WTC11 (cell line): ENCODE data around the gene PPP1R1A. TPM values are rescaled to one million over a fixed set of nuclear protein-coding genes. Genes with fewer than 3 reads are reported as not detected.

Source experiments
- ATAC-seq: fragments of 200-7000 bp; cut with Tn5 transposase; 2 replicates; pipeline ENCODE4 v1.10.0; 2021; ENCODE audit warnings: mild to moderate bottlenecking, moderate library complexity
- CTCF ChIA-PET: fragments of 300-600 bp; sonication (Branson Sonifier 250); formaldehyde crosslinking; loops from one replicate; lab custom pipeline; 2021; ENCODE audit warnings: antibody characterized with exemption; lab: Charles Lee
- POLR2A ChIA-PET: fragments of 350-600 bp; sonication (Branson Sonifier 250); formaldehyde crosslinking; loops from one replicate; lab custom pipeline; 2021; ENCODE audit warnings: antibody characterized with exemption; lab: Charles Lee
- DNase-seq: peaks from one replicate; pipeline ENCODE4 v3.0.0; 2021; ENCODE audit warnings: low spot score
- H3K27ac Mint-ChIP-seq: 2 replicates; pipeline ENCODE4 v1.8.0; 2021; ENCODE audit warnings: mixed read lengths
- H3K27me3 Mint-ChIP-seq: 2 replicates; pipeline ENCODE4 v1.8.0; 2021; ENCODE audit warnings: low read depth, mild to moderate bottlenecking, moderate library complexity, mixed read lengths
- H3K36me3 Mint-ChIP-seq: 2 replicates; pipeline ENCODE4 v1.8.0; 2021; ENCODE audit warnings: mixed read lengths
- H3K4me1 Mint-ChIP-seq: 2 replicates; pipeline ENCODE4 v1.8.0; 2022; ENCODE audit warnings: mixed read lengths
- H3K4me3 Mint-ChIP-seq: 2 replicates; pipeline ENCODE4 v1.8.0; 2021; ENCODE audit warnings: mild to moderate bottlenecking, moderate library complexity, mixed read lengths
- H3K9me3 Mint-ChIP-seq: 2 replicates; pipeline ENCODE4 v1.8.0; 2021; ENCODE audit warnings: mixed read lengths
- ATF6 ChIP-seq: sonication (generic); formaldehyde crosslinking; IDR thresholded peaks from 2 replicates; pipeline ENCODE4 v1.8.1; 2023; ENCODE audit warnings: mild to moderate bottlenecking, missing genetic modification reagents
- CDX4 ChIP-seq: fragments of 250-450 bp; sonication (Bioruptor Pico); IDR thresholded peaks from 2 replicates; pipeline ENCODE4 v1.9.0; 2021; ENCODE audit warnings: moderate library complexity, mild to moderate bottlenecking, inconsistent platforms, borderline replicate concordance
- CREB1 ChIP-seq: sonication (generic); formaldehyde crosslinking; IDR thresholded peaks from 2 replicates; pipeline ENCODE4 v1.8.0; 2023; ENCODE audit warnings: mild to moderate bottlenecking, missing genetic modification reagents
- FOXJ3 ChIP-seq: sonication (generic); formaldehyde crosslinking; IDR thresholded peaks from 2 replicates; pipeline ENCODE4 v1.9.0; 2021; ENCODE audit warnings: missing genetic modification reagents, mild to moderate bottlenecking, borderline replicate concordance
- FOXP4 ChIP-seq: sonication (generic); formaldehyde crosslinking; IDR thresholded peaks from 2 replicates; pipeline ENCODE4 v1.8.0; 2022; ENCODE audit warnings: mild to moderate bottlenecking, missing genetic modification reagents
- GRHL2 ChIP-seq: fragments of 250-450 bp; sonication (Bioruptor Pico); IDR thresholded peaks from 2 replicates; pipeline ENCODE4 v1.8.0; 2022; ENCODE audit warnings: mild to moderate bottlenecking, moderate library complexity; ENCODE audit not compliant: insufficient replicate concordance, severe bottlenecking
- IRF1 ChIP-seq: sonication (generic); formaldehyde crosslinking; IDR thresholded peaks from 2 replicates; pipeline ENCODE4 v1.8.0; 2023; ENCODE audit warnings: missing genetic modification reagents
- JAZF1 ChIP-seq: fragments of 250-450 bp; sonication (Bioruptor Pico); IDR thresholded peaks from 2 replicates; pipeline ENCODE4 v1.9.0; 2021; ENCODE audit warnings: moderate library complexity, mild to moderate bottlenecking, inconsistent platforms
- NFATC4 ChIP-seq: fragments of 250-450 bp; sonication (Bioruptor Pico); IDR thresholded peaks from 2 replicates; pipeline ENCODE4 v1.9.0; 2021; ENCODE audit warnings: mild to moderate bottlenecking
- OVOL2 ChIP-seq: fragments of 250-450 bp; sonication (Bioruptor Pico); IDR thresholded peaks from 2 replicates; pipeline ENCODE4 v1.9.0; 2021; ENCODE audit warnings: mild to moderate bottlenecking, borderline replicate concordance
- PRDM15 ChIP-seq: sonication (generic); formaldehyde crosslinking; IDR thresholded peaks from 2 replicates; pipeline ENCODE4 v1.8.0; 2022; ENCODE audit warnings: missing genetic modification reagents
- PRRX2 ChIP-seq: fragments of 250-450 bp; sonication (Bioruptor Pico); IDR thresholded peaks from 2 replicates; pipeline ENCODE4 v1.8.0; 2021; ENCODE audit warnings: mild to moderate bottlenecking
- SMAD4 ChIP-seq: sonication (generic); formaldehyde crosslinking; IDR thresholded peaks from 2 replicates; pipeline ENCODE4 v1.8.0; 2022; ENCODE audit warnings: mild to moderate bottlenecking, missing genetic modification reagents
- SP1 ChIP-seq: sonication (generic); formaldehyde crosslinking; conservative IDR thresholded peaks from 2 replicates; pipeline ENCODE4 v1.8.1; 2022; ENCODE audit warnings: missing genetic modification reagents
- USF1 ChIP-seq: sonication (generic); formaldehyde crosslinking; IDR thresholded peaks from 2 replicates; pipeline ENCODE4 v1.8.0; 2022; ENCODE audit warnings: mild to moderate bottlenecking, missing genetic modification reagents
- ZNF263 ChIP-seq: sonication (generic); formaldehyde crosslinking; IDR thresholded peaks from 2 replicates; pipeline ENCODE4 v1.8.1; 2022; ENCODE audit warnings: low read depth, mild to moderate bottlenecking, moderate library complexity, missing genetic modification reagents
- total RNA-seq: library from RNA; stranded (reverse); gene quantifications from 3 replicates; pipeline ENCODE4 v1.2.3, GENCODE V29; 2021
- TF ChIP-seq, protein P1 (sequence below): sonication (generic); formaldehyde crosslinking; IDR thresholded peaks from 2 replicates; pipeline ENCODE4 v1.8.1; 2023; ENCODE audit warnings: mild to moderate bottlenecking, missing genetic modification reagents, moderate library complexity
- TF ChIP-seq, protein P2 (sequence below): sonication (generic); formaldehyde crosslinking; conservative IDR thresholded peaks from 2 replicates; pipeline ENCODE4 v1.8.1; 2022; ENCODE audit warnings: mild to moderate bottlenecking, missing genetic modification reagents
- TF ChIP-seq, protein P3 (sequence below): sonication (generic); formaldehyde crosslinking; conservative IDR thresholded peaks from 2 replicates; pipeline ENCODE4 v1.8.1; 2023; ENCODE audit warnings: mild to moderate bottlenecking, low read depth, missing genetic modification reagents, moderate library complexity

Gene PPP1R1A
- total RNA-seq, 1 experiment from 2014 or later, result 13.1 TPM

- TF ChIP-seq CDX4, result no peak
Observed at GRCh38 chr12:54558759-54559158, 29.7 kb downstream of the PPP1R1A start (continued).

DNA sequence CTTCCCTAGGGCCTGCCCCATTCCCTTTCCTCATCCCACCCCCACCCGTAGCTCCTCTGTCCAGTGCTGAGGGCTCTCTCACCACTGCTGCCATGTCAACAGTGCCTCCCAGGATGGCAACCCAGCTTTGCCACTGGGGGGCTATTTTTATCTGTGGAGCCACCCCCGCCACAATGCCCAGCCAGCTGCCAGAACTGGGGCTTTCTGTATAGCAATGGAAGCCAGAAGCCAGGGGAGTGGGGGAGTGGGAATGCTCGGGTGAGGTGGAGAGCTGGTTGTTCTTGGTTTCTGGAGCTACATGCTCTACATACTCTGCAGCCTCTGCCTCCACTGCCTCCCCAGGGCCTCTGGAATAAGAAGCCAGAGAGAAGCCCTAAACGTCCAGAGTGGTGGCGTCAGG, 30.1 kb downstream of the PPP1R1A start:
- TF ChIP-seq IRF1, result no peak
- TF ChIP-seq NFATC4 (CRISPR knock-in tag), result no peak
- no peak for TF ChIP-seq USF1 (CRISPR knock-in tag)
- no peak for TF ChIP-seq JAZF1 (CRISPR knock-in tag)
- TF ChIP-seq FOXJ3 (CRISPR knock-in tag), result no peak
- TF ChIP-seq GRHL2 (CRISPR knock-in tag), result no peak
- TF ChIP-seq PRRX2, result no peak
- no peak for TF ChIP-seq CREB1 (CRISPR knock-in tag)
- TF ChIP-seq SP1 (CRISPR knock-in tag), result no peak
- TF ChIP-seq SMAD4 (CRISPR knock-in tag), result no peak
- no peak for TF ChIP-seq ZNF263 (CRISPR knock-in tag)
- no peak for TF ChIP-seq PRDM15 (CRISPR knock-in tag)
- no peak for TF ChIP-seq OVOL2 (CRISPR knock-in tag)
- TF ChIP-seq, protein P1, sequence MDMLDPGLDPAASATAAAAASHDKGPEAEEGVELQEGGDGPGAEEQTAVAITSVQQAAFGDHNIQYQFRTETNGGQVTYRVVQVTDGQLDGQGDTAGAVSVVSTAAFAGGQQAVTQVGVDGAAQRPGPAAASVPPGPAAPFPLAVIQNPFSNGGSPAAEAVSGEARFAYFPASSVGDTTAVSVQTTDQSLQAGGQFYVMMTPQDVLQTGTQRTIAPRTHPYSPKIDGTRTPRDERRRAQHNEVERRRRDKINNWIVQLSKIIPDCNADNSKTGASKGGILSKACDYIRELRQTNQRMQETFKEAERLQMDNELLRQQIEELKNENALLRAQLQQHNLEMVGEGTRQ, result no peak
- TF ChIP-seq, protein P2, sequence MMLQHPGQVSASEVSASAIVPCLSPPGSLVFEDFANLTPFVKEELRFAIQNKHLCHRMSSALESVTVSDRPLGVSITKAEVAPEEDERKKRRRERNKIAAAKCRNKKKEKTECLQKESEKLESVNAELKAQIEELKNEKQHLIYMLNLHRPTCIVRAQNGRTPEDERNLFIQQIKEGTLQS, result no peak
- no peak for TF ChIP-seq ATF6 (CRISPR knock-in tag)
- no peak for TF ChIP-seq FOXP4
- TF ChIP-seq, protein P3, sequence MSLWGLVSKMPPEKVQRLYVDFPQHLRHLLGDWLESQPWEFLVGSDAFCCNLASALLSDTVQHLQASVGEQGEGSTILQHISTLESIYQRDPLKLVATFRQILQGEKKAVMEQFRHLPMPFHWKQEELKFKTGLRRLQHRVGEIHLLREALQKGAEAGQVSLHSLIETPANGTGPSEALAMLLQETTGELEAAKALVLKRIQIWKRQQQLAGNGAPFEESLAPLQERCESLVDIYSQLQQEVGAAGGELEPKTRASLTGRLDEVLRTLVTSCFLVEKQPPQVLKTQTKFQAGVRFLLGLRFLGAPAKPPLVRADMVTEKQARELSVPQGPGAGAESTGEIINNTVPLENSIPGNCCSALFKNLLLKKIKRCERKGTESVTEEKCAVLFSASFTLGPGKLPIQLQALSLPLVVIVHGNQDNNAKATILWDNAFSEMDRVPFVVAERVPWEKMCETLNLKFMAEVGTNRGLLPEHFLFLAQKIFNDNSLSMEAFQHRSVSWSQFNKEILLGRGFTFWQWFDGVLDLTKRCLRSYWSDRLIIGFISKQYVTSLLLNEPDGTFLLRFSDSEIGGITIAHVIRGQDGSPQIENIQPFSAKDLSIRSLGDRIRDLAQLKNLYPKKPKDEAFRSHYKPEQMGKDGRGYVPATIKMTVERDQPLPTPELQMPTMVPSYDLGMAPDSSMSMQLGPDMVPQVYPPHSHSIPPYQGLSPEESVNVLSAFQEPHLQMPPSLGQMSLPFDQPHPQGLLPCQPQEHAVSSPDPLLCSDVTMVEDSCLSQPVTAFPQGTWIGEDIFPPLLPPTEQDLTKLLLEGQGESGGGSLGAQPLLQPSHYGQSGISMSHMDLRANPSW (CRISPR knock-in tag), result no peak
- H3K27me3 Mint-ChIP-seq, result peaks cover 42% of the 10 kb centered on the region
- H3K4me1 Mint-ChIP-seq, result peaks cover 18% of the 10 kb centered on the region
- no peaks in the 10 kb centered on the region for H3K36me3 Mint-ChIP-seq
- ATAC-seq, result no peak
- H3K9me3 Mint-ChIP-seq, result no peaks in the 10 kb centered on the region
- no peak for DNase-seq
- H3K4me3 Mint-ChIP-seq, result no peak overlapping the region
- H3K27ac Mint-ChIP-seq, result no peak overlapping the region
- POLR2A ChIA-PET, result no interaction called here
- CTCF ChIA-PET, result interaction anchor here (0.6 to 2.6 kb wide), 6 partner anchors 8 to 31 kb away, joined by 3 to 9 read pairs (median 4); no protein-coding TSS in a partner anchor
